Pancreas (tissue), 10 donors: Measurements from ENCODE around the gene AAK1. TPM values are rescaled to one million over a fixed set of nuclear protein-coding genes. Genes with fewer than 3 reads are reported as not detected.

Experiments
- ATAC-seq, 4 donors: fragments of 200-7000 bp; cut with Tn5 transposase; one replicate each; pipeline versions ENCODE4 v1.8.0 to v1.9.1; 2020; ENCODE audit warnings: mild to moderate bottlenecking in 4 of 4, moderate library complexity in 4 of 4
- DNase-seq, 6 donors: peaks; one replicate each; pipeline ENCODE4 v3.0.0-alpha.2; 2020
- FAIRE-seq: peaks from 2 replicates; lab custom pipeline; 2012; peaks lifted over from hg19 to GRCh38; lab: Jason Lieb, UNC
- H3K27ac ChIP-seq, 4 donors: fragments of 200-600 bp; sonication (generic); 1 replicate in 3 of 4; 2 replicates in 1 of 4; pipeline versions ENCODE4 v1.5.0 to v1.8.0; 2020
- H3K27me3 ChIP-seq, 4 donors: fragments of 200-600 bp; one replicate each; pipeline ENCODE4 v1.8.0; 2021
- H3K36me3 ChIP-seq, 3 donors: fragments of 200-600 bp; sonication (generic) in 1 of 3; one replicate each; pipeline versions ENCODE4 v1.5.0 to v1.8.0; 2020 to 2021
- H3K4me1 ChIP-seq, 3 donors: fragments of 200-600 bp; one replicate each; pipeline ENCODE4 v1.8.0; 2021
- H3K4me3 ChIP-seq, 4 donors: fragments of 200-600 bp; sonication (generic) in 2 of 4; one replicate each; pipeline versions ENCODE4 v1.5.0 to v1.8.0; 2020 to 2021
- H3K9me3 ChIP-seq, 4 donors: fragments of 200-600 bp; one replicate each; pipeline ENCODE4 v1.8.0; 2021
- CTCF ChIP-seq, 4 donors: fragments of 200-600 bp; sonication (generic) in 3 of 4; IDR thresholded peaks; one replicate each; pipeline versions ENCODE4 v1.5.0 to v1.8.0; 2021; ENCODE audit warnings: antibody characterized with exemption in 4 of 4
- WGBS, 2 donors: extraction: QIAGEN DNeasy Blood & Tissue Kit; methylation state at CpG; one replicate each; pipeline ENCODE4 v1.1.7; 2013; 5-methylcytosine and 5-hydroxymethylcytosine counted together
- intact Hi-C, 3 donors: fragments of 100-400 bp; cut with DNase I; formaldehyde crosslinking; loops; one replicate each; pipeline versions ENCODE4 v1.11.1 to v1.14.2; 2022
- polyA plus RNA-seq, 2 donors: library from polyadenylated mRNA; stranded (reverse); fragments of 200-250 nt; gene quantifications; one replicate each; pipeline ENCODE4 v1.2.3, GENCODE V29; 2013
- total RNA-seq, 6 donors: library from RNA; stranded (reverse); fragmentation: NEBNext Ultra II Directional in 4 of 6; extraction: Animal tissue kit (Norgen Biotek cat#: 25700) in 4 of 6; gene quantifications; one replicate each; pipeline versions ENCODE4 v1.2.1 to v1.2.4, GENCODE V29; 2021 to 2023
- donor health status: healthy with polysubstance abuse.
- donor health status: DM: no; HTN: no; CAD: no; lungs with moderate emphysema.
- donor health status: DM: no; HTN: no; CAD: no.
- donor health status: control.
- donor health status: control.
- donor health status: Bipolar disorder and iron deficiency.
- donor health status: DM: yes; HTN: yes; CAD: no.
- donor health status: DM: no; HTN: no; CAD: no.
- donor health status: DM: no; HTN: no; CAD: no.
- donor health status: DM: yes; HTN: yes; CAD: no.

AAK1 gene
- total and polyA plus RNA-seq, 8 donors, result 20.6 to 45.1 (median 32.5) TPM

GRCh38 chr2:69517410-69517809, 126.1 kb downstream of the AAK1 start:
- Histone ChIP-seq H3K27me3 (no peaks in the 10 kb centered on the region), H3K27ac (no peak overlapping the region), H3K9me3 (no peaks in the 10 kb centered on the region), H3K4me3 (no peak overlapping the region), H3K36me3 (peaks cover 0 to 45% (median 9%) of the 10 kb centered on the region in 3 donors), H3K4me1 (no peaks in the 10 kb centered on the region)
- DNase-seq (no peak), ATAC-seq (no peak), FAIRE-seq (no peak)
- WGBS, 2 donors, result 89 to 90% methylated on average over 7 of the region's 7 CpGs
- no peak for TF ChIP-seq CTCF (IDR thresholded peaks at IDR 0.05)
- intact Hi-C loops, result no loop called here

- FAIRE-seq (no peak), ATAC-seq (peak in 1 of 4 donors; percentile 12), DNase-seq (no peak)
- no peaks in the 10 kb centered on the region for H3K27me3 ChIP-seq
- intact Hi-C loops, result no loop called here
- no peak overlapping the region for H3K4me3 ChIP-seq
- H3K9me3 ChIP-seq, result no peaks in the 10 kb centered on the region
- WGBS, 2 donors, result 69 to 76% methylated on average over 1 of the region's 1 CpG
- no peak for TF ChIP-seq CTCF (IDR thresholded peaks at IDR 0.05)
- H3K27ac ChIP-seq, result no peak overlapping the region
- peaks cover 0 to 48% (median 6%) of the 10 kb centered on the region in 3 donors for H3K36me3 ChIP-seq
- no peaks in the 10 kb centered on the region for H3K4me1 ChIP-seq
These were observed 128.7 kb downstream of the AAK1 start for GRCh38 chr2:69514819-69515218.

DNA sequence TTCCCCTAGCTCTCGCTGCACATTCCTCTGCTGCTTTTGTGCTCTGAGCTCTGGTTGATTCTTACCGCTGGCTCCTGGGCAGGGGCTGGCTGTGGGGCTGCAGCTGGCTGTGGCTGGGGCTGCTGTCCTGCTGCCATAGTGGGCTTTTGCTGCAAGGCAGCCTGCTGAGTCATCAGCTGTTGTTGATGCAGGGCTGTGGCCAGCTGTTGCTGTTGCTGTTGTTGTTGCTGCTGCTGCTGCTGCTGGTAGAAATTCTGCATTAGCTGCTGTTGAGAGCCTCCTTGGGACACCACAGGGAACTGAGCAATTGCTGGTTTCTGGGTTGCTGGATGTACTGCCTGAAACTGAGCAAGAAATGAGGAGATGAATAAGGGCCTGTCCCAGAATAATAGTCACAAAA, 129.1 kb downstream of the AAK1 start:
- H3K9me3 ChIP-seq, result no peaks in the 10 kb centered on the region
- no peak for TF ChIP-seq CTCF (IDR thresholded peaks at IDR 0.05)
- H3K27ac ChIP-seq, result no peak overlapping the region
- intact Hi-C loops, result no loop called here
- H3K4me1 ChIP-seq, result no peaks in the 10 kb centered on the region
- DNase-seq, result no peak
- peak in 3 of 4 donors; percentile 39 to 67 (median 57) for ATAC-seq
- peaks cover 0 to 48% (median 6%) of the 10 kb centered on the region in 3 donors for H3K36me3 ChIP-seq
- 90 to 95% methylated on average over 2 of the region's 2 CpGs for WGBS, 2 donors
- no peak overlapping the region for H3K4me3 ChIP-seq
- FAIRE-seq, result no peak
- H3K27me3 ChIP-seq, result no peaks in the 10 kb centered on the region

DNA sequence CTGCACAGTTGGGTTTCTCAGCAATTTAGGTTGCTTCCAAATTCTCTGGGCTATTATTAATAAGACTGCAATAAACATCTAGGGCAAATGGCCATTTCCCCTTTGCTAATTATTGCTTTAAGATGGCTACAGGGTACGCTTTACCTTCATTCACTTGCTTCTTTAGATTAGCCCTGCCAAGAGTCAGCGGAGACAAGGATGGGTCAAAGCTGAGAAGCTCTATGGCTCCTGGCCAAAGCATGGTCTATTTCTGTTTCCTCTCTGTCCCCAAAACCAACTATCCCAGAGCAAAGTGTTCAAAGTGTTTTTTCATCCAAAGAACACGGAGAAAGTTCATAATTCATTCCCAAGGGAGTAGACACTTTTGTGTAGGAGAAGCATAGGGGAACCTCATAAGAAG, 131.1 kb downstream of the AAK1 start:
- Histone ChIP-seq H3K9me3 (no peaks in the 10 kb centered on the region), H3K36me3 (peaks cover 0 to 33% (median 6%) of the 10 kb centered on the region in 3 donors), H3K4me1 (no peaks in the 10 kb centered on the region), H3K27ac (no peak overlapping the region), H3K27me3 (no peaks in the 10 kb centered on the region), H3K4me3 (no peak overlapping the region)
- intact Hi-C loops, result no loop called here
- 95 to 96% methylated on average over 3 of the region's 3 CpGs for WGBS, 2 donors
- ATAC-seq (no peak), FAIRE-seq (no peak), DNase-seq (no peak)
- TF ChIP-seq CTCF (IDR thresholded peaks at IDR 0.05), result no peak

DNA sequence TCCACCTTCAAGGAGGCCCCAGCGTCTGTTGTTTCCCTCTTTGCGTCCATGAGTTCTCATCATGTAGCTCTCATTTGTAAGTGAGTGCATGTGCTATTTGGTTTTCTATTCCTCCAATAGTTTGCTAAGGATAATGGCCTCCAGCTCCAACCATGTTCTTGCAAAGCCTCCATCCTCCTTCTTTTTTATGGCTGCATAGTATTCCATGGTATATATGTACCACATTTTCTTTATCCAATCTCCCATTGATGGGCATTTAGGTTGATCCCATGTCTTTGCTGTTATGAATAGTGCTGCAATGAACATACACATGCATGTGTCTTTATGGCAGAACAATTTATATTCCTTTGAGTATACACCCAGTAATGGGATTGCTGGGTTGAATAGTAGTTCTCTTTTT, 133.3 kb downstream of the AAK1 start:
- no peak overlapping the region for H3K4me3 ChIP-seq
- H3K9me3 ChIP-seq, result no peaks in the 10 kb centered on the region
- no peaks in the 10 kb centered on the region for H3K27me3 ChIP-seq
- ATAC-seq (no peak), DNase-seq (no peak), FAIRE-seq (no peak)
- H3K4me1 ChIP-seq, result no peaks in the 10 kb centered on the region
- intact Hi-C loops, result no loop called here
- no peak overlapping the region for H3K27ac ChIP-seq
- peaks cover 6 to 41% (median 6%) of the 10 kb centered on the region in 3 donors for H3K36me3 ChIP-seq
- TF ChIP-seq CTCF (IDR thresholded peaks at IDR 0.05), result no peak
- WGBS, 2 donors, result 98 to 100% methylated on average over 2 of the region's 2 CpGs
